NCI-H774 (cell line): ENCODE data around the gene NKX2-4.
"Not testable (repeated sequence)": the region's sequence is repeated elsewhere in the genome, so short reads cannot be mapped to it uniquely, and the experiment has no call there.

Source experiments
- DNase-seq: peaks from one replicate; lab custom pipeline; 2025; lab: John Stamatoyannopoulos, UW

Gene NKX2-4

GRCh38 chr20:21397341-21398108 is at the start of gene NKX2-4:
Gene NKX2-4, minus strand, starts transcription at chr20:21397526. Its CDS starts 127 bp downstream, at chr20:21397399.
- DNase-seq: no peak

- DNase-seq: no peak
Measured at GRCh38 chr20:21437816-21438215, 40.5 kb upstream of the NKX2-4 start.

- DNase-seq: no peak
Measured at GRCh38 chr20:21437248-21437647, 39.9 kb upstream of the NKX2-4 start.

GRCh38 chr20:21436205-21436604 is 38.9 kb upstream of the NKX2-4 start:
- no peak for DNase-seq

- DNase-seq: no peak
Measured at GRCh38 chr20:21435576-21435975, 38.2 kb upstream of the NKX2-4 start.

- DNase-seq: no peak
Measured at GRCh38 chr20:21433329-21433890, 36.1 kb upstream of the NKX2-4 start.

GRCh38 chr20:21432911-21433310 is 35.6 kb upstream of the NKX2-4 start:
- DNase-seq: no peak

- DNase-seq: no peak
Measured at GRCh38 chr20:21430020-21430419, 32.7 kb upstream of the NKX2-4 start.

GRCh38 chr20:21424846-21425245 is 27.5 kb upstream of the NKX2-4 start:
- DNase-seq: no peak

- DNase-seq: not testable (repeated sequence)
Measured at GRCh38 chr20:21423712-21424111, 26.4 kb upstream of the NKX2-4 start.

- DNase-seq: no peak
Measured at GRCh38 chr20:21421601-21422236, 24.4 kb upstream of the NKX2-4 start.

GRCh38 chr20:21419147-21419546 is 21.8 kb upstream of the NKX2-4 start:
- DNase-seq: not testable (repeated sequence)

GRCh38 chr20:21413996-21414395 is 16.7 kb upstream of the NKX2-4 start:
- not testable (repeated sequence) for DNase-seq

- DNase-seq: no peak
Measured at GRCh38 chr20:21411725-21412124, 14.4 kb upstream of the NKX2-4 start.

GRCh38 chr20:21399005-21399475 is 1.7 kb upstream of the NKX2-4 start:
- DNase-seq: no peak

- DNase-seq: no peak
Measured at GRCh38 chr20:21398109-21399004, 1.0 kb upstream of the NKX2-4 start.

- no peak for DNase-seq
Measured at GRCh38 chr20:21396599-21397340, 556 bp downstream of the NKX2-4 start.

GRCh38 chr20:21395666-21396598 is 1.4 kb downstream of the NKX2-4 start:
- no peak for DNase-seq

- DNase-seq: no peak
Measured at GRCh38 chr20:21395051-21395665, 2.2 kb downstream of the NKX2-4 start.

GRCh38 chr20:21394551-21394950 is 2.8 kb downstream of the NKX2-4 start:
- no peak for DNase-seq
